Amniotic stem cell (primary cell): ENCODE data around the gene HSPA1L.
A peak's percentile ranks its signal among the peaks of the same experiment; 100 is the strongest.
"Not testable (repeated sequence)": the region's sequence is repeated elsewhere in the genome, so short reads cannot be mapped to it uniquely, and the experiment has no call there.

Experiments used
- DNase-seq: peaks from one replicate; lab custom pipeline; 2025; lab: John Stamatoyannopoulos, UW

The HSPA1L gene

GRCh38 chr6:31815025-31815838, at the start of gene HSPA1L, which contains the start of gene HSPA1A:
TSS of gene HSPA1L (minus strand) at chr6:31815283. CDS start at chr6:31811972, 3,311 bp downstream.
TSS of gene HSPA1A (plus strand) at chr6:31815543. CDS start at chr6:31815757, 214 bp downstream.
- DNase-seq = peak; percentile 88

GRCh38 chr6:31864818-31865204, 49.7 kb upstream of the HSPA1L start:
- no peak for DNase-seq

DNA sequence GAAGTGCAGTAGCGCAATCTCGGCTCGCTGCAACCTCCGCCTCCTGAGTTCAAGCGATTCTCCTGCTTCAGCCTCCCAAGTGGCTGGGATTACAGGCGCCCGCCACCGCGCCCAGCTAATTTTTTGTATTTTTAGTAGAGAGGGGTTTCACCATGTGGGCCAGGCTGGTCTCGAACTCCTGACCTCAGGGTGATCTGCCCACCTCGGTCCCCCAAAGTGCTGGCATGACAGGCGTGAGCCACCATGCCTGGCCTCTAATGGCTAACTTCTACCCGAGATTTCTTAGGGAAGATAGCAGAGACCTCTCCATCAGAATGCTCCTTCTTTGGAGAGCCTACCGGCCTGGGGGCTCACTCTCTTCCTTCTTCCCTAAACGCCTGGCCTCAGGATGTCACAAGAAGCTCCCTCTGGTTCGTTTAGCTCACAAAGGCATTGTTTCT, 49.1 kb upstream of the HSPA1L start:
- not testable (repeated sequence) for DNase-seq

- peak; percentile 100 for DNase-seq
These were observed 47.5 kb upstream of the HSPA1L start, which contains the start of gene NEU1 for GRCh38 chr6:31862344-31863235. TSS of gene NEU1 (minus strand) at chr6:31862821. CDS start at chr6:31862776, 45 bp downstream.

- no peak for DNase-seq
These were observed 46.8 kb upstream of the HSPA1L start for GRCh38 chr6:31861919-31862343.

DNA sequence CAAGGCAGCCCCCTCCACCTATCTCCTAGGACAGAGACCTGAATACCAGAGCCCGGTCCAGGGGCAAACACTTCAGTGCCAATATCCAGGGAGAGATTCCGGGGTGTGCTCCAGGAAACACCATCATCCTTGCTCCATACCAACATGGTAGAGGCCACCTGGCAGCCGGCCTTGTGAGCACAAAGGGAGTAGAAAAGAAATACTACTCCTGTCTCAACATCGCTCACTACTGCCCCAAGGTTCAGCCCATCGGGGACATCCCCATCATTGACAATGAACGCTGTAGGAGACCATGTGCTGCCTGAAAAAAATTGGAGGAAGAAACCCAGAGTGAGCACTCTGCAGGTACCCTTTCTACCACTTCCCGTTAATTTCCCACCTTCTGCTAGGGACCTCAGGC, 46.1 kb upstream of the HSPA1L start:
- no peak for DNase-seq

GRCh38 chr6:31860349-31860748, 45.3 kb upstream of the HSPA1L start:
- no peak for DNase-seq

GRCh38 chr6:31859923-31860322, 44.8 kb upstream of the HSPA1L start:
- no peak for DNase-seq

GRCh38 chr6:31858707-31859106, 43.6 kb upstream of the HSPA1L start:
- DNase-seq = no peak

GRCh38 chr6:31857774-31858173, 42.7 kb upstream of the HSPA1L start:
- DNase-seq = not testable (repeated sequence)

GRCh38 chr6:31851980-31852718, 37.1 kb upstream of the HSPA1L start:
- not testable (repeated sequence) for DNase-seq

GRCh38 chr6:31851485-31851832, 36.4 kb upstream of the HSPA1L start:
- no peak for DNase-seq

GRCh38 chr6:31850765-31851484, 35.8 kb upstream of the HSPA1L start:
- no peak for DNase-seq

DNA sequence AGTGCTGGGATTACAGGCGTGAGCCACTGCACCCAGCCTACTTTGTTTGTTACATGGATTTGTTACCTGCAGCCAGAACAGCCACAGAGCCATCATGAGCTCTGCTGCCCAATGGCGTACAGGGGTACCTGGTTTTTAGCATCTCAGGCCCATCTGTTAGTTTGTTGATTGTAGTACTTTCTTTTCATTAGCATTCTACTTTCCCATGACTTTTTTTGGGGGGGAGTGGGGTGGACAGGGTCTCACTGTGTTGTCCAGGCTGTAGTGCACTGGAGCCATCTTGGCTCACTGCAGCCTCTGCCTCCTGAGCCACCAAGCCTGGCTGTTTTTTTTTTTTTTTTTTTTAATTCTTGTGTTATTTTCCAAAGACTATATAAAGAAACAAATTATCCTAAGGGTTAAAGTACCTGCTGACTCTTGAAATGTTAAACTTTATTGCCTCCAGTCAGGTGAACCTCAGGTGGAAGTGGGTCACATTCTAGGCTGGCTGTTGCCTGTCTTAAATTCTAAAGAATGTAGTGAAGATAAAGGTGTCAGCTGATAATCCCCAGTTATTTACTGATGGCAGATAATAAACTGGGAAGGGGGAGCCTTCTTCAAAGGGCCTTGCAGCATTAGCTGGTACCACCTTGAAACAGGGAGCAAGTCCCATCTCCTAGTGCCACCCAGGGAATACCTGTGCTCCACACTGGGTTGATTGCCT, 32.3 kb upstream of the HSPA1L start:
- no peak for DNase-seq

DNA sequence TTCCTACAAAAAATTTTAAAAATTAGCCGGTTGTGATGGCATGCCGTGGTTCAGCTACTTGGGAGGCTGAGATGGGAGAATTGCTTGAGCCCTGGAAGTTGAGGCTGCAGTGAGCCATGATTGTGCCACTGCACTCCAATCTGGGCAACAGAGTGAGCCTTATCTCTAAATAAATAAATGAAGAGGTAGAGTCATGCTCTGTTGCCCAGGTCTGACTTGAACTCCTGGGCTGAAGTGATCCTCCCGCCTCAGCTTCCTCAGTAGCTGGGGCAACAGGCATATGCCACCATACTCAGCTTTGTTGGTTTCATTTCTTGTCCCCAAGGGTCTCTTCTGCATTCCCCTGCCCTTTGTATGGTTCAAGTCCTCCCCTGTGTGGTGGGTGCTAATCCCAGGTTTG, 29.4 kb upstream of the HSPA1L start:
- DNase-seq = no peak

DNA sequence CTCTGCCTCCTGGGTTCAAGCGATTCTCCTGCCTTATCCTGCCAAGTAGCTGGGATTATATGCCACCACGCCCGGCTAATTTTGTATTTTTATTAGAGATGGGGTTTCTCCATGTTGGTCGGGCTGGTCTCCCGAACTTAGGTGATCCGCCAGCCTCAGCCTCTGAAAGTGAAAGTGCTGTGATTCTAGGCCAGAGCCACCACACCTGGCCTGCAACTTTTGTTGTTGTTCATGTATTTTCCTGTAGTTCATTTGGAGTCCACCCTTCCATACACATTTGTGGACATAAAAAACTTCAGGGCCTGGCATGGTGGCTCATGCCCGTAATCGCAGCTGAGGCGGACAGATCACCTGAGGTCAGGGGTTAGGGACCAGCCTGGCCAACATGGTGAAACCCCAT, 27.0 kb upstream of the HSPA1L start:
- no peak for DNase-seq

DNA sequence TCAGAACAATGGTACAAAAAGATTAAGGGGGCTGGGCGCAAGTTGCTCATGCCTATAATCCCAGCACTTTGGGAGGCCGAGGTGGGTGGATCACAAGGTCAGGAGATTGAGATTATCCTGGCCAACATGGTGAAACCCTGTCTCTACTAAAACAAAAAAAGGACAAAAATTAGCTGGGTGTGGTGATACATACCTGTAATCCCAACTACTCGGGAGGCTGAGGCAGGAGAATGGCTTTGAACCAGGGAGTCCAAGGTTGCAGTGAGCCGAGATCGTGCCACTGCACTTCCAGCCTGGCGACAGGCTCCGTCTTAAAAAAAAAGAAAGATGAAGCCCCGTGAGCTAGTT, 24.7 kb upstream of the HSPA1L start:
- DNase-seq = not testable (repeated sequence)

- DNase-seq = no peak
These were observed 23.9 kb upstream of the HSPA1L start for GRCh38 chr6:31838968-31839367.

DNA sequence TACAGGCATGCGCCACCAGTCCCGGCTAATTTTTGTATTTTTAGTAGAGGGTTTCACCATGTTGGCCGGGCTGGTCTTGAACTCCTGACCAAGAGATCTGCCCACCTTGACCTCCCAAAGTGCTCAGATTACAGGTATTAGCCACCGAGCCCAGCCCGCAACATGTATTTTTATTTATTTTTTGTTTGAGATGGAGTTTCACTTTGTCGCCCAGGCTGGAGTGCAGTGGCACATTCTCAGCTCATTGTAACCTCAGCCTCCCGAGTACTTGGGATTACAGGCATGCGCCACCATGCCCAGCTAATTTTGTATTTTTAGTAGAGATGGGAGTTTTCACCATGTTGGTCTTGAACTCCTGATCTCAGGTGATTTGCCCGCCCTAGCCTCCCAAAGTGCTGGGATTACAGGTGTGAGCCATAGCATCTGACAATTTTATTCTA, 23.1 kb upstream of the HSPA1L start:
- not testable (repeated sequence) for DNase-seq

DNA sequence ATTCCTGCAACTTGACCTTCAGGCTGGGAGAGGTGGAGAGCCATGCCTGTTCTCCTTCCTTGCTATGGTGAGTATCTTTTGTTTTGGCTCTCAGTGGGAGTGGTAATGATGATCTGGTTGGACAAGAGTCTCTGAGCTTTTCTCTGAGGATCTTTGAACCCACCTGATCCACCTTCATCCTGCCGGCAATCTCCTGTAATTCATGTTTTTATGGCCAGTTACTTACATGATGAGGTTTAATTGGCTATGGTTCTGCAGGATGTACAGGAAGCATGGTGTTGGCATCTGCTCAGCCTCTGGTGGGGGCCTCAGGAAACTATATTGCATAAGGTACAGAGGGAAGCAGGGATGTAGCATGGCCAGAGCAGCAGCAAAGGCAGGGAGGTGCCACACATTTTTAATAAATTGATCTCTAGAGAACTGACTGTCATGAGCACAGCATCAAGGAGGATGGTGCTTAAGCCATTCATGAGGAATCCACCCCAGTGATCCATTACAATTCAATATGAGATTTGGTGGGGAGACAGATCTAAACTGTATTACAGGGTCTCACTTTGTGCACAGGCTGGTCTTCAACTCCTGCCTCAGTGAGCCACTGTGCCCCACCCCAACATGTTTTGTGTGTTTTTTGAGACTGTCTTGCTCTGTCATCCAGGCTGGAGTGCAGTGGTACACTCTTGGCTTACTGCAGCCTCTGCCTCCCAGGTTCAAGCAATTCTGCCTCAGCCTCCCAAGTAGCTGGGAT, 22.5 kb upstream of the HSPA1L start:
- no peak for DNase-seq
